Endothelial cell of umbilical vein (primary cell): ENCODE results near the gene ATG7. TPM values are rescaled to one million over a fixed set of nuclear protein-coding genes. Genes with fewer than 3 reads are reported as not detected.

Source experiments
- BruUV-seq: library from RNA; stranded (reverse); fragments of 400-500 nt; replicated peaks from 2 replicates; lab custom pipeline; 2021; lab: Mats Ljungman, UMichigan
- CTCF ChIA-PET: fragments of 300-600, 350-600 bp; sonication (Branson Sonifier 250); formaldehyde crosslinking; loops from one replicate; lab custom pipeline; 2021; ENCODE audit warnings: antibody characterized with exemption, inconsistent platforms; lab: Charles Lee
- POLR2A ChIA-PET: fragments of 300-600, 350-600 bp; sonication (Branson Sonifier 250); formaldehyde crosslinking; loops from one replicate; lab custom pipeline; 2021; ENCODE audit warnings: antibody characterized with exemption, inconsistent platforms; lab: Charles Lee
- DNase-seq: peaks from one replicate; pipeline ENCODE4 v3.0.0-alpha.2; 2011; ENCODE audit warnings: low read depth, low spot score
- FAIRE-seq: peaks from 2 replicates; lab custom pipeline; 2011; peaks lifted over from hg19 to GRCh38; lab: Jason Lieb, UNC
- H2AFZ ChIP-seq: 2 replicates; pipeline ENCODE4 v1.6.0; 2012; ENCODE audit warnings: low read depth, low read length, control low read depth, inconsistent platforms
- H3K27ac ChIP-seq: 2 replicates; pipeline ENCODE4 v1.5.1; 2011; ENCODE audit warnings: low read depth, mild to moderate bottlenecking, control low read depth, low read length, moderate library complexity; ENCODE audit not compliant: insufficient read depth
- H3K27me3 ChIP-seq, 2 experiments: 2 replicates each; pipeline versions ENCODE4 v1.6.0 to v1.6.1; 2011; ENCODE audit warnings: low read length in 2 of 2, mixed read lengths in 1 of 2; ENCODE audit not compliant: control insufficient read depth in 2 of 2, insufficient read depth in 2 of 2
- H3K36me3 ChIP-seq, 2 experiments: 2 replicates in 1 of 2; 3 replicates in 1 of 2; pipeline ENCODE4 v1.5.1; 2011; ENCODE audit warnings: low read length in 2 of 2, mild to moderate bottlenecking in 1 of 2, moderate library complexity in 1 of 2; ENCODE audit not compliant: control insufficient read depth in 2 of 2, insufficient read depth in 2 of 2; ENCODE audit errors: extremely low read depth in 1 of 2
- H3K4me1 ChIP-seq: 3 replicates; pipeline ENCODE4 v1.5.1; 2011; ENCODE audit warnings: mild to moderate bottlenecking, low read length; ENCODE audit not compliant: control insufficient read depth, insufficient read depth; ENCODE audit errors: extremely low read depth
- H3K4me2 ChIP-seq: 2 replicates; pipeline ENCODE4 v1.6.1; 2011; ENCODE audit warnings: low read length, control low read depth, mixed read lengths; ENCODE audit not compliant: insufficient read depth
- H3K4me3 ChIP-seq, 3 experiments: fragments of 200-600 bp in 1 of 3; sonication (generic), shearing (Covaris generic) in 1 of 3; replicated peaks in 1 of 3; 2 replicates each; pipeline ENCODE4 v1.5.1; 2011 to 2016; ENCODE audit warnings: control low read depth in 3 of 3, low read length in 3 of 3, mild to moderate bottlenecking in 2 of 3, inconsistent platforms in 1 of 3, low read depth in 1 of 3, moderate library complexity in 1 of 3; ENCODE audit not compliant: insufficient read depth in 1 of 3
- H3K79me2 ChIP-seq: 2 replicates; pipeline ENCODE4 v1.6.0; 2012; ENCODE audit warnings: low read length, inconsistent platforms; ENCODE audit not compliant: control insufficient read depth, insufficient read depth
- H3K9ac ChIP-seq: replicated peaks from 2 replicates; pipeline ENCODE3; 2011; ENCODE audit warnings: low read length, control low read depth; ENCODE audit not compliant: insufficient read depth; ENCODE audit errors: extremely low read depth
- H3K9me1 ChIP-seq: replicated peaks from 3 replicates; pipeline ENCODE4 v1.6.0; 2011; ENCODE audit warnings: mild to moderate bottlenecking, low read length; ENCODE audit not compliant: control insufficient read depth, insufficient read depth; ENCODE audit errors: extremely low read depth
- H3K9me3 ChIP-seq: replicated peaks from 2 replicates; pipeline ENCODE4 v1.5.1; 2012; ENCODE audit warnings: low read length, inconsistent platforms; ENCODE audit not compliant: control insufficient read depth, insufficient read depth
- H4K20me1 ChIP-seq: replicated peaks from 2 replicates; pipeline ENCODE3; 2011; ENCODE audit warnings: mild to moderate bottlenecking, low read length; ENCODE audit not compliant: control insufficient read depth, insufficient read depth; ENCODE audit errors: extremely low read depth
- CTCF ChIP-seq, 2 donors: IDR thresholded peaks; 1 replicate in 1 of 2; 2 replicates in 1 of 2; pipeline ENCODE4 v1.5.1; 2011; ENCODE audit warnings: low read length in 2 of 2, mild to moderate bottlenecking in 2 of 2, moderate library complexity in 2 of 2, control low read depth in 1 of 2, inconsistent platforms in 1 of 2, low read depth in 1 of 2; ENCODE audit not compliant: insufficient read depth in 1 of 2; ENCODE audit errors: extremely low read depth in 1 of 2
- EZH2 ChIP-seq: IDR thresholded peaks from 2 replicates; pipeline ENCODE4 v1.6.1; 2012; ENCODE audit warnings: borderline replicate concordance, low read depth, mild to moderate bottlenecking, moderate library complexity, low read length, inconsistent platforms; ENCODE audit not compliant: severe bottlenecking
- FOS ChIP-seq: IDR thresholded peaks from 2 replicates; pipeline ENCODE4 v1.6.1; 2011; ENCODE audit warnings: mild to moderate bottlenecking, low read length, moderate library complexity, borderline replicate concordance; ENCODE audit not compliant: insufficient read depth
- GATA2 ChIP-seq: IDR thresholded peaks from 2 replicates; pipeline ENCODE4 v1.7.0; 2011; ENCODE audit warnings: low read depth, mild to moderate bottlenecking, moderate library complexity, mixed read lengths, low read length; ENCODE audit not compliant: insufficient read length, insufficient read depth
- JUN ChIP-seq: IDR thresholded peaks from 2 replicates; pipeline ENCODE4 v1.6.1; 2011; ENCODE audit warnings: borderline replicate concordance, low read depth; ENCODE audit not compliant: insufficient read length, insufficient read depth
- MYC ChIP-seq: IDR thresholded peaks from one replicate; pipeline ENCODE4 v1.6.1; 2011; ENCODE audit warnings: mild to moderate bottlenecking, low read depth, low read length
- POLR2A ChIP-seq: IDR thresholded peaks from 2 replicates; pipeline ENCODE4 v1.6.1; 2012; ENCODE audit warnings: low read depth, mild to moderate bottlenecking, control low read depth, low read length
- POLR2AphosphoS5 ChIP-seq: IDR thresholded peaks from 2 replicates; pipeline ENCODE4 v1.6.1; 2012; ENCODE audit warnings: low read depth, mild to moderate bottlenecking, control low read depth, low read length, moderate library complexity; ENCODE audit not compliant: insufficient read depth
- dilution Hi-C: fragments of 300-500 bp; cut with MboI; formaldehyde crosslinking; loops from one replicate; pipeline ENCODE4 v1.15.0; 2019; ENCODE audit warnings: low sequenced_read_pairs; ENCODE audit not compliant: extremely low pct_ligation_motif_present
- intact Hi-C: fragments of 100-400 bp; cut with micrococcal nuclease; formaldehyde crosslinking; loops from one replicate; pipeline ENCODE4 v1.10.0; 2022
- polyA plus RNA-seq, 4 experiments: library from polyadenylated mRNA; depleted of rRNA in 3 of 4; stranded (reverse) in 3 of 4; unstranded in 1 of 4; fragments of >200 nt; gene quantifications; 2 replicates each; pipeline versions ENCODE4 v1.2.1 to v1.2.3, GENCODE V29; 2011 to 2012; ENCODE audit warnings: missing spikeins in 1 of 4
- total RNA-seq: library from RNA; stranded (reverse); gene quantifications from 2 replicates; pipeline ENCODE4 v1.2.3, GENCODE V29; 2021
- TF ChIP-seq, protein P1 (sequence below): IDR thresholded peaks from 2 replicates; pipeline ENCODE4 v1.6.1; 2011; ENCODE audit not compliant: insufficient read depth, insufficient read length

Gene ATG7
- total and polyA plus RNA-seq, 2 donors (not counting 3 experiments of a cell fraction or from before 2014, with no cell fraction given) = 30.8 to 48.3 TPM

DNA sequence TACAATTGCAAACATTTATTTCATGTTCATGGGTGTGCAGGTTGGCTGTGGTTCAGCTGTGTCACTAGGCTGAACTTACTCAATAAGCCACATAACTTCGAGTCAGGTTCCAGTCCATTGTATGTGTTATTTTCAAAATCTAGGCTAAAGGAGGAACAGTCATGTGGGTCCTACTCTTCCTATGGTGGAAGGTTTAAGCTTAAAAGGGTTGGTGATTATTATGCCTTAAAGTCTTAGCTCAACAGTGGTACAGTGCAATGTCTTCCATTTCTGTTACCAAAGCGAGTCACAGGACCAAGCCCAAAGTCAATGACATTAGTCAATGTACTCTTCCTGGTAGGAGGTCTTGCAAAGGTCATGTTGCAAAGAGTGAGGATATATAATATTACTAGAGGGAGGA is 78.2 kb downstream of the ATG7 start:
- no peak overlapping the region for H3K4me2 ChIP-seq
- H3K9me1 ChIP-seq = no peaks in the 10 kb centered on the region
- TF ChIP-seq POLR2A (no peak), MYC (no peak), JUN (no peak), EZH2 (no peak), GATA2 (no peak), FOS (no peak), CTCF (IDR thresholded peaks at IDR 0.05; ENCODE audit: extremely low read depth in 1 of 2, insufficient read depth in 1 of 2, low read depth in 1 of 2, low read length in 2 of 2) (no peak), POLR2AphosphoS5 (no peak)
- TF ChIP-seq, protein P1, sequence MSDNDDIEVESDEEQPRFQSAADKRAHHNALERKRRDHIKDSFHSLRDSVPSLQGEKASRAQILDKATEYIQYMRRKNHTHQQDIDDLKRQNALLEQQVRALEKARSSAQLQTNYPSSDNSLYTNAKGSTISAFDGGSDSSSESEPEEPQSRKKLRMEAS = no peak
- H4K20me1 ChIP-seq = no peaks in the 10 kb centered on the region
- no peaks in the 10 kb centered on the region for H3K4me1 ChIP-seq
- ChIA-PET POLR2A (no interaction called here), CTCF (interaction anchor here (1.0 kb wide), 1 partner anchor 8 kb away, joined by 3 read pairs; no protein-coding TSS in a partner anchor)
- no peak overlapping the region for H3K4me3 ChIP-seq
- H2AFZ ChIP-seq = no peak overlapping the region
- H3K79me2 ChIP-seq = no peaks in the 10 kb centered on the region
- BruUV-seq = no TSS peak
- intact Hi-C loops (no loop called here), dilution Hi-C loops (no loop called here)
- H3K9me3 ChIP-seq = no peaks in the 10 kb centered on the region
- DNase-seq = no peak
- H3K27me3 ChIP-seq = no peaks in the 10 kb centered on the region
- no peak overlapping the region for H3K27ac ChIP-seq
- no peak overlapping the region for H3K9ac ChIP-seq
- peaks cover 0 to 3% of the 10 kb centered on the region in 2 experiments for H3K36me3 ChIP-seq
- no peak for FAIRE-seq
